Left ventricle myocardium inferior (tissue), 1 donor: Measurements from ENCODE around the gene SLPI. TPM values are rescaled to one million over a fixed set of nuclear protein-coding genes. Genes with fewer than 3 reads are reported as not detected.

Experiments used
- DNase-seq: peaks from one replicate; pipeline ENCODE4 v3.0.0-alpha.2; 2020
- H3K27ac ChIP-seq: fragments of 200-600 bp; replicated peaks from 2 replicates; pipeline ENCODE4 v1.8.0; 2021
- H3K27me3 ChIP-seq: fragments of 200-600 bp; 2 replicates; pipeline ENCODE4 v1.8.0; 2021; ENCODE audit warnings: low read depth
- H3K36me3 ChIP-seq: fragments of 200-600 bp; 2 replicates; pipeline ENCODE4 v1.8.0; 2021
- H3K4me1 ChIP-seq: fragments of 200-600 bp; 2 replicates; pipeline ENCODE4 v1.8.0; 2021
- H3K4me3 ChIP-seq: fragments of 200-600 bp; 2 replicates; pipeline ENCODE4 v1.8.0; 2021; ENCODE audit warnings: mild to moderate bottlenecking, moderate library complexity
- H3K9me3 ChIP-seq: fragments of 200-600 bp; replicated peaks from 2 replicates; pipeline ENCODE4 v1.8.0; 2021
- CTCF ChIP-seq: fragments of 200-600 bp; IDR thresholded peaks from 2 replicates; pipeline ENCODE4 v1.8.0; 2021; ENCODE audit warnings: antibody characterized with exemption, mild to moderate bottlenecking, borderline replicate concordance
- intact Hi-C: fragments of 100-400 bp; cut with micrococcal nuclease; formaldehyde crosslinking; loops from one replicate; pipeline ENCODE4 v1.11.0; 2022
- total RNA-seq: library from RNA; stranded (reverse); fragmentation: NEBNext Ultra II Directional; extraction: Animal tissue kit (Norgen Biotek cat#: 25700); gene quantifications from one replicate; pipeline ENCODE4 v1.2.1, GENCODE V29; 2021
- donor health status: DM: no; HTN: yes; CAD: no; lungs with severe emphysema.

The SLPI gene
- total RNA-seq, 1 donor from 2014 or later, result 1.8 TPM

- Histone ChIP-seq H3K27me3 (peaks cover 64% of the 10 kb centered on the region), H3K9me3 (no peaks in the 10 kb centered on the region), H3K4me1 (peaks cover 12% of the 10 kb centered on the region), H3K36me3 (no peaks in the 10 kb centered on the region), H3K4me3 (no peak overlapping the region), H3K27ac (no peak overlapping the region)
- no peak for DNase-seq
- intact Hi-C loops, result no loop called here
- TF ChIP-seq CTCF, result no peak
Measured at GRCh38 chr20:45288376-45288775, 34.0 kb upstream of the SLPI start.

GRCh38 chr20:45283551-45284057, 29.2 kb upstream of the SLPI start:
- no peak overlapping the region for H3K27ac ChIP-seq
- H3K4me3 ChIP-seq, result no peak overlapping the region
- no peaks in the 10 kb centered on the region for H3K9me3 ChIP-seq
- intact Hi-C loops, result no loop called here
- peaks cover 92% of the 10 kb centered on the region for H3K27me3 ChIP-seq
- DNase-seq, result no peak
- TF ChIP-seq CTCF, result no peak
- no peaks in the 10 kb centered on the region for H3K4me1 ChIP-seq
- no peaks in the 10 kb centered on the region for H3K36me3 ChIP-seq

- DNase-seq, result no peak
- Histone ChIP-seq H3K27me3 (peaks cover 89% of the 10 kb centered on the region), H3K36me3 (no peaks in the 10 kb centered on the region), H3K4me1 (no peaks in the 10 kb centered on the region), H3K4me3 (no peak overlapping the region), H3K9me3 (no peaks in the 10 kb centered on the region), H3K27ac (no peak overlapping the region)
- intact Hi-C loops, result no loop called here
- no peak for TF ChIP-seq CTCF
Measured at GRCh38 chr20:45282700-45283550, 28.6 kb upstream of the SLPI start.

- H3K9me3 ChIP-seq, result no peaks in the 10 kb centered on the region
- no peak for TF ChIP-seq CTCF
- intact Hi-C loops, result no loop called here
- peaks cover 85% of the 10 kb centered on the region for H3K27me3 ChIP-seq
- H3K36me3 ChIP-seq, result no peaks in the 10 kb centered on the region
- H3K4me3 ChIP-seq, result no peak overlapping the region
- DNase-seq, result no peak
- no peaks in the 10 kb centered on the region for H3K4me1 ChIP-seq
- H3K27ac ChIP-seq, result no peak overlapping the region
Measured at GRCh38 chr20:45279992-45280391, 25.6 kb upstream of the SLPI start.

- H3K4me3 ChIP-seq, result no peak overlapping the region
- peaks cover 89% of the 10 kb centered on the region for H3K27me3 ChIP-seq
- DNase-seq, result no peak
- H3K4me1 ChIP-seq, result no peaks in the 10 kb centered on the region
- intact Hi-C loops, result no loop called here
- no peak for TF ChIP-seq CTCF
- no peaks in the 10 kb centered on the region for H3K9me3 ChIP-seq
- H3K36me3 ChIP-seq, result no peaks in the 10 kb centered on the region
- H3K27ac ChIP-seq, result no peak overlapping the region
Measured at GRCh38 chr20:45275338-45275737, 21.0 kb upstream of the SLPI start.
